Mammary epithelial cell (primary cell): Measurements from ENCODE around the gene RPTOR.

Source experiments
- EZH2 ChIP-seq: IDR thresholded peaks from 2 replicates; pipeline ENCODE4 v1.6.1; 2012; ENCODE audit warnings: low read length, inconsistent platforms, borderline replicate concordance
- TF ChIP-seq, protein P1 (sequence below), 2 donors: IDR thresholded peaks in 1 of 2; conservative IDR thresholded peaks in 1 of 2; 2 replicates each; pipeline ENCODE4 v1.5.1; 2011 to 2012; ENCODE audit warnings: inconsistent platforms in 2 of 2, low read length in 2 of 2, mild to moderate bottlenecking in 2 of 2, control low read depth in 1 of 2, low read depth in 1 of 2; ENCODE audit not compliant: insufficient read depth in 1 of 2; ENCODE audit errors: extremely low read depth in 1 of 2

DNA sequence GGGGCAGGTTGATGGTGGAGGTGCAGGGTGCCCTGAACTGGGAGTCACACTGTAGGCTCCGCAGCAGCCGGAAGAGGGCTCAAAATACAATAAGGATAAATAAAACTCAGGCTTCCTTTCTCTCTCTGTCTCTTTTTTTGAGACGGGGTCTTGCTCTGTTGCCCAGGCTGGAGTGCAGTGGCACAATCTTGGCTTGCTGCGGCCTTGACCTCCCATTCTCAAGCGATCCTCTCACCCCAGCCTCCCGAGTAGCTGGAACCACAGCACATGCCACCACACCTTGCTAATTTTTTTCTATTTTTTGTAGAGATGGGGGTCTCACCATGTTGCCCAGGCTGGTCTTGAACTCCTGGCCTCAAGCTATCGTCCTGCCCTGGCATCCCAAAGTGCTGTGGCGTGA is 35.3 kb upstream of the RPTOR start:
- TF ChIP-seq, protein P1, sequence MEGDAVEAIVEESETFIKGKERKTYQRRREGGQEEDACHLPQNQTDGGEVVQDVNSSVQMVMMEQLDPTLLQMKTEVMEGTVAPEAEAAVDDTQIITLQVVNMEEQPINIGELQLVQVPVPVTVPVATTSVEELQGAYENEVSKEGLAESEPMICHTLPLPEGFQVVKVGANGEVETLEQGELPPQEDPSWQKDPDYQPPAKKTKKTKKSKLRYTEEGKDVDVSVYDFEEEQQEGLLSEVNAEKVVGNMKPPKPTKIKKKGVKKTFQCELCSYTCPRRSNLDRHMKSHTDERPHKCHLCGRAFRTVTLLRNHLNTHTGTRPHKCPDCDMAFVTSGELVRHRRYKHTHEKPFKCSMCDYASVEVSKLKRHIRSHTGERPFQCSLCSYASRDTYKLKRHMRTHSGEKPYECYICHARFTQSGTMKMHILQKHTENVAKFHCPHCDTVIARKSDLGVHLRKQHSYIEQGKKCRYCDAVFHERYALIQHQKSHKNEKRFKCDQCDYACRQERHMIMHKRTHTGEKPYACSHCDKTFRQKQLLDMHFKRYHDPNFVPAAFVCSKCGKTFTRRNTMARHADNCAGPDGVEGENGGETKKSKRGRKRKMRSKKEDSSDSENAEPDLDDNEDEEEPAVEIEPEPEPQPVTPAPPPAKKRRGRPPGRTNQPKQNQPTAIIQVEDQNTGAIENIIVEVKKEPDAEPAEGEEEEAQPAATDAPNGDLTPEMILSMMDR (conservative IDR thresholded peaks at IDR 0.05 in 1 of 2, IDR thresholded peaks at IDR 0.05 in 1 of 2; ENCODE audit: extremely low read depth in 1 of 2, insufficient read depth in 1 of 2, low read depth in 1 of 2, low read length in 2 of 2) = no peak
- TF ChIP-seq EZH2 = no peak
